ENCODE data around the gene SLC38A3. TPM values are rescaled to one million over a fixed set of nuclear protein-coding genes. Genes with fewer than 3 reads are reported as not detected.

SLC38A3 gene
- total RNA-seq, 1 donor from 2014 or later = not detected

GRCh38 chr3:50269977-50270413, 64.9 kb downstream of the SLC38A3 start:
- no peak for DNase-seq (ENCODE audit: low read depth)
- peak overlapping the region; percentile 61 for H3K4me3 ChIP-seq (ENCODE audit: low read depth, low read length)
- no peak for TF ChIP-seq CTCF (conservative IDR thresholded peaks at IDR 0.05; ENCODE audit: low read depth, low read length)

GRCh38 chr3:50270422-50271224, 65.6 kb downstream of the SLC38A3 start:
- H3K4me3 ChIP-seq (ENCODE audit: low read depth, low read length) = peak overlapping the region; percentile 61
- DNase-seq (ENCODE audit: low read depth) = no peak
- no peak for TF ChIP-seq CTCF (conservative IDR thresholded peaks at IDR 0.05; ENCODE audit: low read depth, low read length)

Other genes with a start within 250 kb of the SLC38A3 start
- gene RBM5, start 116.4 kb upstream of the SLC38A3 start, total RNA-seq = 52.3 and 80.7 TPM in 2 replicates
- 36.0 and 58.6 TPM in 2 replicates for gene SEMA3F, start 49.9 kb upstream of the SLC38A3 start, total RNA-seq
- not detected in 2 replicates for gene GNAT1, start 13.7 kb upstream of the SLC38A3 start, total RNA-seq
- gene GNAI2, start 30.9 kb downstream of the SLC38A3 start, total RNA-seq = 263 and 264 TPM in 2 replicates
- gene SEMA3B, start 63.9 kb downstream of the SLC38A3 start, total RNA-seq = 4.6 and 29.5 TPM in 2 replicates
- not detected in 2 replicates for gene LSMEM2, start 73.8 kb downstream of the SLC38A3 start, total RNA-seq
- gene IFRD2, start 87.2 kb downstream of the SLC38A3 start, total RNA-seq = 76.6 and 165 TPM in 2 replicates
- 7.8 and 8.8 TPM in 2 replicates for gene HYAL3, start 94.1 kb downstream of the SLC38A3 start, total RNA-seq
- gene NAA80, start 94.1 kb downstream of the SLC38A3 start, total RNA-seq = 8.5 and 19.4 TPM in 2 replicates
- 1.3 and 2.2 TPM in 2 replicates for gene HYAL1, start 98.3 kb downstream of the SLC38A3 start, total RNA-seq
- gene HYAL2, start 117.5 kb downstream of the SLC38A3 start, total RNA-seq = 123 and 145 TPM in 2 replicates
- 39.8 and 46.6 TPM in 2 replicates for gene TUSC2, start 123.0 kb downstream of the SLC38A3 start, total RNA-seq
- gene RASSF1, start 135.6 kb downstream of the SLC38A3 start, total RNA-seq = 27.0 and 31.5 TPM in 2 replicates
- 0.92 and 3.1 TPM in 2 replicates for gene ZMYND10, start 140.5 kb downstream of the SLC38A3 start, total RNA-seq
- gene NPRL2, start 145.5 kb downstream of the SLC38A3 start, total RNA-seq = 24.6 and 27.3 TPM in 2 replicates
- gene CYB561D2, start 145.6 kb downstream of the SLC38A3 start, total RNA-seq = 33.6 and 38.5 TPM in 2 replicates
- gene TMEM115, start 154.2 kb downstream of the SLC38A3 start, total RNA-seq = 54.6 and 56.0 TPM in 2 replicates